K562 (cell line): ENCODE results near the gene ZNF655. TPM values are rescaled to one million over a fixed set of nuclear protein-coding genes. Genes with fewer than 3 reads are reported as not detected.
A peak's percentile ranks its signal among the peaks of the same experiment; 100 is the strongest.
"Not testable (repeated sequence)": the region's sequence is repeated elsewhere in the genome, so short reads cannot be mapped to it uniquely, and the experiment has no call there.

Source experiments
- ATAC-seq: fragments of 200-7000 bp; cut with Tn5 transposase; 3 replicates; pipeline ENCODE4 v1.9.1; 2020; ENCODE audit warnings: moderate library complexity
- BruUV-seq: library from RNA; stranded (reverse); fragments of 400-500 nt; replicated peaks from 2 replicates; lab custom pipeline; 2021; lab: Mats Ljungman, UMichigan
- CTCF ChIA-PET: fragments of 300-600 bp; formaldehyde crosslinking; extraction: SDS; loops from one replicate; lab custom pipeline; 2021; ENCODE audit warnings: low intra/inter-chr PET ratio; lab: Yijun Ruan, JAX
- POLR2A ChIA-PET: fragments of 300-600, 350-650 bp; sonication (Branson Sonifier 250); formaldehyde crosslinking; extraction: SDS; loops from one replicate; lab custom pipeline; 2021; ENCODE audit warnings: antibody characterized with exemption, inconsistent platforms; lab: Yijun Ruan, JAX
- DNase-seq, 4 experiments: peaks; one replicate each; pipeline versions ENCODE4 v3.0.0 to v3.0.0-alpha.2; 2011 to 2018; ENCODE audit warnings: low spot score in 3 of 4, mixed read lengths in 3 of 4; ENCODE audit errors: extremely low read depth in 1 of 4
- FAIRE-seq: peaks from 2 replicates; lab custom pipeline; 2011; peaks lifted over from hg19 to GRCh38; lab: Jason Lieb, UNC
- H2AFZ ChIP-seq: 2 replicates; pipeline ENCODE4 v1.6.0; 2011; ENCODE audit warnings: low read depth, low read length, control low read depth, inconsistent platforms
- H3K27ac ChIP-seq: fragments of 200-600 bp; 3 replicates; pipeline ENCODE4 v1.8.0; 2011; ENCODE audit warnings: low read depth, mild to moderate bottlenecking, control low read depth, inconsistent platforms, low read length, moderate library complexity, mixed read lengths; ENCODE audit errors: extremely low read depth
- H3K27me3 ChIP-seq, 2 experiments: fragments of 300-600 bp in 1 of 2; 2 replicates in 1 of 2; 3 replicates in 1 of 2; pipeline versions ENCODE4 v1.6.0 to v1.8.0; 2011; ENCODE audit warnings: inconsistent platforms in 2 of 2, low read length in 2 of 2, mild to moderate bottlenecking in 1 of 2, mixed read lengths in 1 of 2, moderate library complexity in 1 of 2; ENCODE audit not compliant: control insufficient read depth in 2 of 2, insufficient read depth in 2 of 2
- H3K36me3 ChIP-seq: fragments of 300-600 bp; 3 replicates; pipeline ENCODE4 v1.8.0; 2011; ENCODE audit warnings: mild to moderate bottlenecking, low read length, inconsistent platforms; ENCODE audit not compliant: control insufficient read depth, insufficient read depth
- H3K4me1 ChIP-seq, 2 experiments: fragments of 200-600 bp in 1 of 2; replicated peaks in 1 of 2; 2 replicates in 1 of 2; 3 replicates in 1 of 2; pipeline versions ENCODE4 v1.5.1 to v1.8.0; 2011; ENCODE audit warnings: inconsistent platforms in 2 of 2, low read length in 2 of 2, mild to moderate bottlenecking in 1 of 2, mixed read lengths in 1 of 2, moderate library complexity in 1 of 2; ENCODE audit not compliant: control insufficient read depth in 2 of 2, insufficient read depth in 2 of 2
- H3K4me2 ChIP-seq: 2 replicates; pipeline ENCODE4 v1.6.1; 2011; ENCODE audit warnings: low read length, control low read depth, inconsistent platforms, mixed read lengths; ENCODE audit not compliant: insufficient read depth
- H3K4me3 ChIP-seq: fragments of 200-600 bp; sonication (generic), shearing (Covaris generic); 2 replicates; pipeline ENCODE4 v1.5.1; 2016; ENCODE audit warnings: control low read depth, inconsistent platforms
- H3K79me2 ChIP-seq: fragments of 200-600 bp; 3 replicates; pipeline ENCODE4 v1.8.0; 2011; ENCODE audit warnings: low read length, inconsistent platforms; ENCODE audit not compliant: control insufficient read depth, insufficient read depth
- H3K9ac ChIP-seq, 2 experiments: 2 replicates each; pipeline versions ENCODE4 v1.6.0 to v1.6.1; 2011; ENCODE audit warnings: low read depth in 2 of 2, low read length in 2 of 2, control low read depth in 1 of 2, inconsistent platforms in 1 of 2, mild to moderate bottlenecking in 1 of 2, mixed read lengths in 1 of 2; ENCODE audit not compliant: insufficient read depth in 1 of 2
- H3K9me1 ChIP-seq: one replicate; pipeline ENCODE4 v1.6.0; 2011; ENCODE audit warnings: inconsistent platforms, mild to moderate bottlenecking, low read length, moderate library complexity; ENCODE audit not compliant: control insufficient read depth, insufficient read depth
- H3K9me3 ChIP-seq: replicated peaks from 2 replicates; pipeline ENCODE4 v1.5.1; 2011; ENCODE audit warnings: low read depth, low read length, inconsistent platforms; ENCODE audit not compliant: control insufficient read depth, insufficient read depth
- H4K20me1 ChIP-seq: replicated peaks from 2 replicates; pipeline ENCODE4 v1.6.1; 2011; ENCODE audit warnings: low read length, inconsistent platforms, mixed read lengths; ENCODE audit not compliant: control insufficient read depth, insufficient read depth
- FOSL1 ChIP-seq: fragments of 200-800 bp; sonication (Bioruptor generic); conservative IDR thresholded peaks from 2 replicates; pipeline ENCODE4 v1.6.1; 2016; ENCODE audit warnings: missing genetic modification characterization, missing compliant biosample characterization
- ZBTB33 ChIP-seq: sonication (generic); formaldehyde crosslinking; IDR thresholded peaks from 2 replicates; pipeline ENCODE4 v1.8.1; 2023; ENCODE audit warnings: mild to moderate bottlenecking, missing genetic modification reagents
- ZNF121 ChIP-seq: sonication (generic); formaldehyde crosslinking; conservative IDR thresholded peaks from 2 replicates; pipeline ENCODE4 v1.8.0; 2022; ENCODE audit warnings: missing genetic modification reagents
- WGBS: fragments of 100-300 bp; shearing (Covaris generic); methylation state at CpG from one replicate; pipeline ENCODE4 v1.1.6; 2016; ENCODE audit warnings: low coverage, mixed read lengths; ENCODE audit not compliant: insufficient coverage; ENCODE audit errors: missing lambda C conversion rate; 5-methylcytosine and 5-hydroxymethylcytosine counted together
- in situ Hi-C: fragments of 300-500 bp; cut with MboI; formaldehyde crosslinking; loops from 4 replicates; pipeline ENCODE4 v1.15.0; 2018; ENCODE audit warnings: inconsistent platforms, mixed read lengths
- intact Hi-C: fragments of 100-400 bp; cut with micrococcal nuclease; formaldehyde crosslinking; loops from 2 replicates; pipeline ENCODE4 v1.14.2; 2022
- polyA plus RNA-seq, 8 experiments: library from polyadenylated mRNA; depleted of rRNA in 4 of 8; stranded (reverse) in 5 of 8; unstranded in 3 of 8; fragments of >200 nt; fragmentation: Nextera tagmentation in 2 of 8; fragmentation: Illumina TruSeq in 1 of 8; extraction: Ambion mirVana in 2 of 8; extraction: Trizol in 1 of 8; gene quantifications; 2 replicates each; pipeline versions ENCODE4 v1.2.1 to v1.2.3, GENCODE V29; 2011 to 2014; ENCODE audit warnings: inconsistent platforms in 1 of 8, missing spikeins in 1 of 8
- total RNA-seq, 7 experiments: library from RNA; depleted of rRNA in 6 of 7; stranded (reverse); fragments of >200 nt in 6 of 7; fragmentation: Illumina TruSeq in 2 of 7; extraction: Trizol in 2 of 7; gene quantifications; 2 replicates each; pipeline versions ENCODE4 v1.2.1 to v1.2.3, GENCODE V29; 2011 to 2021; ENCODE audit warnings: low replicate concordance in 1 of 7

The ZNF655 gene
- total and polyA plus RNA-seq, 9 of the 15 experiments (the other 6 are each of a cell fraction or from before 2014, with no cell fraction given) = 25.7 to 130 (median 95.2) TPM

GRCh38 chr7:99543916-99544315 lies 14.5 kb upstream of the ZNF655 start:
- Histone ChIP-seq H3K79me2 (no peaks in the 10 kb centered on the region), H4K20me1 (no peaks in the 10 kb centered on the region), H2AFZ (no peak overlapping the region), H3K4me3 (no peak overlapping the region), H3K9me3 (peaks cover 6% of the 10 kb centered on the region), H3K9ac (no peak overlapping the region), H3K9me1 (no peaks in the 10 kb centered on the region), H3K36me3 (peaks cover 12% of the 10 kb centered on the region; the same call in 2 of the 3 replicates), H3K27me3 (no peaks in the 10 kb centered on the region), H3K4me1 (no peaks in the 10 kb centered on the region), H3K4me2 (no peak overlapping the region), H3K27ac (no peak overlapping the region)
- no peak for FAIRE-seq
- ChIA-PET POLR2A (no interaction called here), CTCF (no interaction called here)
- no TSS peak for BruUV-seq
- in situ Hi-C loops (no loop called here), intact Hi-C loops (no loop called here)
- TF ChIP-seq FOSL1 (tag) = no peak
- TF ChIP-seq ZNF121 = peak; percentile 83
- WGBS = 45% methylated on average over 6 of the region's 6 CpGs
- no peak for ATAC-seq
- no peak for DNase-seq

DNA sequence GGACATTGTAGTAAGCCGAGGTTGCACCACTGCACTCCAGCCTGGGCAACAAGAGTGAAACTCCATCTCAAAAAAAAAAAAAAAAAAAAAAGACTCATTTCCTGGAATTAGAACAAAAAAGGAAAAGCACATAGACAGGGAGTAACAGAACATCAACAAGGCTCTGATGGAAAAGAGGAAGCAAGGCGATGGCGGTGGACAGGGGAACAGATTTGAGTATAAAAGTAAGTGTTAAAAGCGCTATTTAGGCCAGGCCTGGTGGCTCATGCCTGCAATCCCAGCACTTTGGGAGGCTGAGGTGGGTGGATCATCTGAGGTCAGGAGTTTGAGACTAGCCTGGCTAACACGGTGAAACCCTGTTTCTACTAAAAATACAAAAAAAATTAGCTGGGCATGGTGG lies 13.1 kb upstream of the ZNF655 start:
- H3K27me3 ChIP-seq, H3K4me1 ChIP-seq, intact Hi-C loops, in situ Hi-C loops, H3K9ac ChIP-seq, H3K27ac ChIP-seq, FAIRE-seq, H3K9me3 ChIP-seq, H4K20me1 ChIP-seq, H3K79me2 ChIP-seq, H3K9me1 ChIP-seq, H3K4me2 ChIP-seq, BruUV-seq, ATAC-seq, DNase-seq, POLR2A ChIA-PET, H2AFZ ChIP-seq, H3K4me3 ChIP-seq: not testable (repeated sequence)
- CTCF ChIA-PET = interaction anchor here (0.7 kb wide), 1 partner anchor 350 kb away, joined by 4 read pairs; no protein-coding TSS in a partner anchor
- peak; percentile 64; the same call in 1 of the 2 replicates for TF ChIP-seq ZBTB33 (CRISPR knock-in tag)
- peaks cover 12% of the 10 kb centered on the region; the same call in 2 of the 3 replicates for H3K36me3 ChIP-seq
- WGBS = 56% methylated on average over 5 of the region's 5 CpGs
